ENCODE results near the gene SS18L1. TPM values are rescaled to one million over a fixed set of nuclear protein-coding genes. Genes with fewer than 3 reads are reported as not detected.
"Not testable (repeated sequence)": the region's sequence is repeated elsewhere in the genome, so short reads cannot be mapped to it uniquely, and the experiment has no call there.

The SS18L1 gene
- total RNA-seq, 2 donors from 2014 or later = 16.5 to 17.9 TPM

DNA sequence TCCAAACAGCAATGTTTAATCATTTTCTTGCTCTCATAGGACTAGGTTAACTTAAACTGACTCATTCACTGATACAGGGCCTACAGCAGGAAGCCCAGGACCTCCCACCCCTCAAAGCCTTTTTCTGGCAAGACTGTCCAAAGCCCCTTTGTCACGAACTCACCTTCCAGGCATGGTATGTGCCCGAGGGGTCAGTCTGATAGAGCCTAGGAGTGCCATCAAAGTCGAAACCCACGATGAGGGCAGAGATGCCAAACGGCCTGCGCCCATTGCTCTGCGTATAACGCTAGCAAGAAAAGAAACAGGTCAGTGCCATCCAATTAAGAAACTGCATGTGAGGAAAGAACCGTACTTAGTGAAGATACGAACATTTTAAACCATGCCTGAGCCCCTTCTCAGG is 4.7 kb upstream of the SS18L1 start:
- peaks cover 24% of the 10 kb centered on the region for H3K4me1 Mint-ChIP-seq
- H3K27me3 Mint-ChIP-seq = no peaks in the 10 kb centered on the region
- H3K27ac Mint-ChIP-seq = no peak overlapping the region
- H3K36me3 Mint-ChIP-seq (ENCODE audit: low read depth) = peaks cover 85% of the 10 kb centered on the region
- no peak overlapping the region for H3K4me3 Mint-ChIP-seq
- H3K9me3 Mint-ChIP-seq = no peaks in the 10 kb centered on the region
- no peak for ATAC-seq (replicated peaks)

DNA sequence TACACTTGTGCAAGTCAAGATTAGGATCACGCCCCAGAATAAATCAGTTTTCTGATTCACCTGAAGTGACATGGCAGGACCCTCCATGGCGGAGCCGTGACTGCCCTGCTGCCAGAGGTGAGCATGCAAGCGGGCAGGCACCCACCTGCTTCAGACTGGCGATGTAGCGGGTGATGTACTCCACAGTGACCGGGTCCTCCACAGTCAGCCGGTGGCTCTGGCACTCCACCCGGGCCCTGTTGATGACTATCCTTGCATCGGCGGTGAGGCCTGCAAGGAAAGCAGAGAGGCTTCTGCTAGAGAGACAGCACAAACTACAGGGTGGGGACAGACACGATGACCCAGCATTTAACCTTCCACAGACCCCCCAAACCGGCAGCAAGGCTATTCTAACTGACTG is 3.9 kb upstream of the SS18L1 start:
- peaks cover 78% of the 10 kb centered on the region for H3K36me3 Mint-ChIP-seq (ENCODE audit: low read depth)
- ATAC-seq (replicated peaks) = no peak
- no peak overlapping the region for H3K4me3 Mint-ChIP-seq
- H3K27me3 Mint-ChIP-seq = no peaks in the 10 kb centered on the region
- H3K27ac Mint-ChIP-seq = no peak overlapping the region
- H3K9me3 Mint-ChIP-seq = no peaks in the 10 kb centered on the region
- H3K4me1 Mint-ChIP-seq = peaks cover 26% of the 10 kb centered on the region

DNA sequence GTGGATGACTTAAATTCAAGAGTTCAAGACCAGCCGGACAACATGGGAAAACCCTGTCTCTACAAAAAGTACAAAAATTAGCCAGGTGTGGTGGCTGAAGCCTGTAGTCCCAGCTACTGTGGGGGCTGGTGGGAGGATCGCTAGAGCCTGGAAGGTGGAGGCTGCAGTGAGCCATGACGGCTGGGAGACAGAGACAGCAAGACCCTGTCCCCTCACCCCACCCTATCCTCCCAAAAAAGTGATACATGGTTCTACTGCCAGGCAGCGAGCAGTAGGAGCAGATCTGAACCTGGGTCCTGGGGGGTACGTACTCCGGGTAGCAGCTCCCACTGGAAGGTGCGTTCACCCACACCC is 2.5 kb upstream of the SS18L1 start:
- no peak for ATAC-seq (replicated peaks)
- Mint-ChIP-seq H3K4me1 (peaks cover 30% of the 10 kb centered on the region), H3K9me3 (no peaks in the 10 kb centered on the region), H3K27me3 (no peaks in the 10 kb centered on the region), H3K36me3 (ENCODE audit: low read depth) (peaks cover 64% of the 10 kb centered on the region), H3K27ac (peak overlapping the region; percentile 92), H3K4me3 (peak overlapping the region; percentile 92)

DNA sequence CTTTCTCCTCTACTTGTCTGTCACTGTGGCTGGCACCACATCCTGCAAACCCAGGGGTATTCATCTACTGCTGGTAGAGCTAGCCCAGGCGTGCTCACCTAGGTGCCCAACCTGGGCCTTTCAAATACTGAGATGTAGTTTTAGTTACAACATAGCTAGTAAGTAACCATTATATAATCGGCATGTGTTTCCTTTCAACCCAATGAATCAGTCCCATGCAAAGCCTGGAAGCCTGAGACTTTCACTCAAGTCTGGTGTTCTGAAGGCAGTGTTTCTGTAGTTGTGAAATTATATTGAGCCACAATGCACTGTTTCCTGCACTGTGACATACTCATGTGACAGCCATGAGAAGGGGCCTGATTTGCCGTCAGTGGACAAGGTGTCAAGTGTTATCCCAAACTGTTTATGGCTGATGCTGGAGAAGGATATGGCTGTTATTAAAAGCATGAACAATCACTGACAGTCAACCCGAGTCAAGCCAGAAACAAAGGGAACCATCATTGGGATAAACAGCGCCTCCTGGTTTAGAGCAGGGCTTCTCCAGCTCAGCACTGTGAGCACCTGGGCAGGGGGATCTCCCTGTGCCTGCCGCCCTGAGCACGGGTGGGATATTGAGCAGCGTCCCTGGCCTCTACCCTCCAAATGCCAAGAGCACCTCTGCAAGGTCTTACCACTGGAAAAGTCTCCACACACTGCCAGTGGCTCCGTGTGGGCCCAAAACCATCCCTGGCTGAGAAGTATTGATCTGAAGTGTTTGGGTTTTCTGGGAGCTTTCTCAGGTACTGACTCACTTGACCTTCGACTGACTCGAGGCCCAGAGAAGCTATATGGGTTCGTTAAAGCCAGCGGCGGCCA is 1.9 kb upstream of the SS18L1 start:
- H3K27me3 Mint-ChIP-seq = no peaks in the 10 kb centered on the region
- H3K36me3 Mint-ChIP-seq (ENCODE audit: low read depth) = peaks cover 58% of the 10 kb centered on the region
- H3K4me3 Mint-ChIP-seq = peak overlapping the region; percentile 92
- peak; percentile 41 for ATAC-seq (replicated peaks)
- peaks cover 30% of the 10 kb centered on the region for H3K4me1 Mint-ChIP-seq
- H3K9me3 Mint-ChIP-seq = no peaks in the 10 kb centered on the region
- H3K27ac Mint-ChIP-seq = peak overlapping the region; percentile 92

DNA sequence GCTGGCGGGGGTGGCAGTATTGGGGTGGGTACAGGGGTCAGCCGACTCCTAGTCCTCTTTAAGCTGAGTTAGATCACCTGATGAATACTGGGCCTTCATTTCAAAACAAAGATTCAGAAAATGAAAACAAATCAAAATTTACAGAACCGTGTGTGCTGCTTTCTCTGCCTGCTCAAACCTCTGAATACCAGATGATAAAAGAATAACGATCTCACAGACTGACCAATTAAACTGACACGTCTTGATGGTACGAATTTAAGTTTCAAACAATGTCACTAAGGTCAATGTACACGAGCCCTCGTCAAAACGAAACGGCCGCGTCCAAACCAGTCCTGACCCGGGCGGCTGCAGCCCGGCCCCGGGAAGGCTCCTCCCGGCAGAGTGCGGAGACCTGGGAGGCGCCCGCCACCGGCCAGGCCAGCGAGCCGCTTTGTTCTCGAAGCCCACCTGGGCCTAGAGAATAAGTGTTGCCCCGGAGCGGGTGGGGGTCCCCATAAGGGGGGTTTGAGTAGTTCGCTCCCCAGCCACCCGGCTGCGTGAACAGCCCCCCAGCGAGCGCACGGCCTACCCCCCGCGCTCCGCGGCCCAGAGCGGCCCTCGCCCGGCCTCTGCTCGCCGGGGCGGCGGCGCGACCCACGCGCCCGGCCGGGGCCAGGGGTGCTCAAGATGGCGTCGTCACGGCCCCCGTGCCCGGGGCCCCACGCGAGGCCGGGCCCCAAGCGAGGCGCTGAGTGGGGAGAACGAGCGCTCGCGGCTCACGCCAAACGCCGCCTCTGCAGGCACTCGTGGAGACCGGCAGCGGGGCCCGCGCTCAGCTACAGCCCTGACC is 1.1 kb upstream of the SS18L1 start:
- peak; percentile 6 for ATAC-seq (replicated peaks)
- H3K9me3 Mint-ChIP-seq = no peaks in the 10 kb centered on the region
- no peaks in the 10 kb centered on the region for H3K27me3 Mint-ChIP-seq
- peaks cover 29% of the 10 kb centered on the region for H3K4me1 Mint-ChIP-seq
- H3K27ac Mint-ChIP-seq = peak overlapping the region; percentile 92
- peak overlapping the region; percentile 92 for H3K4me3 Mint-ChIP-seq
- peaks cover 50% of the 10 kb centered on the region for H3K36me3 Mint-ChIP-seq (ENCODE audit: low read depth)

DNA sequence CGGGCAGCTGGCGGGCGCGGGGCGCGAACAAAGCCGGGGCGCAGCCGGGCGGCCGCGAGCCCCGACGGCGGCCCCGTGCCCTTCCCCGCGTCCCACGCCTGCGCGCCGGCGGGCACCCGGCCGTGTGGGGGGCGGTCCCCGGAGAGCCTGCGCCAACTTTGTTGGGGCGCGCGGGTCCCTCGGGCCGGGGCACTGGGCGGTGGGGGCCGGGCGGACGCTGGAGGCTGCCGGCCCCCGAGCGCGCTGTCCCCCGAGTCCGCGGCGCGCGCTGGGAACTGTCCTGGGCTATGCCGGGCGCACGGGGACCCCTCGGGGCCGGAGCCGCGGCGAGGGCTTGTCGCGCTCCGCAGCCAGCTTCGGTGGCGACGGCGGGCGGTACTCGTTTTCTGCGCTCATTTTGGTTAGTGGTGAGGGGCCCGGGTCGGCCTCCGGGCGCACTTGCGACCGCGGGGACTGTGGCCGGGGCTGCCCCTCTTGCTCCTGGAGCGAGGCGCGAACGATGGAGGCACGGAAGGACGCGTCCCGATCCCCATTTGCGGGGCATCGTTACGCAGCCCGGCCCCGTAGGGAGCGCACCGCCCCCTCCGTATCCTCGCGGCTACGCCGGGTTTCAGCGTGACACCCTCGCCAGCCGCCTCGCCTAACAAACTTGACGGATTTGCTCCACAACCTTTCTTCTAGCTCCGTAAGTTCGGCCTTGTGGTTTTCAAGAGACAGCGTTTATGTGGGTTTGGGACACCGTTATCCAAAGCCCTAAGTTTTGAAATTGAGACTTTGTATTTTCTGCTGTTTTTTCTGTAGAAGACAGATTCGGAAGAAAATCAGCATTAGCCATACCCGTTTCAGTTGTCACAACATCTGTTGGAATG is 622 bp downstream of the SS18L1 start:
- Mint-ChIP-seq H3K27ac (peak overlapping the region; percentile 59), H3K4me3 (peak overlapping the region; percentile 79), H3K9me3 (no peaks in the 10 kb centered on the region), H3K4me1 (peaks cover 21% of the 10 kb centered on the region), H3K27me3 (no peaks in the 10 kb centered on the region), H3K36me3 (ENCODE audit: low read depth) (peaks cover 32% of the 10 kb centered on the region)
- ATAC-seq (replicated peaks) = peak; percentile 25

DNA sequence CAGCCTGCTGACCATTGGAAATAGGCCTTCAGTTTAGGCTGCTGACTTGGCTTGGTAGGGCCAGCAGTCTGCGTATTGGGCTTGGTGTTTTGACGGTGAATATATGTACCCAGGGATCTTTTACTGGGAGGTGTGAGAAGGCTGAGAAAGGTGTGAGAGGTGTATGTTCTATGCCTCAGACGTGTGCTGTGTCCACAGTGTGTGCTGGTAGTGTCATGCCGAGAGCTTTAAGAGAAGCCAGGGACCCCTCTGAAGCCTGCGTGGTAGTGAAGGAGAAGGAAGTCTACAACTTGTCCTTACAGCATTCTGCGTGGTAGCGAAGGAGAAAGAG is 2.1 kb downstream of the SS18L1 start:
- Mint-ChIP-seq H3K9me3 (no peaks in the 10 kb centered on the region), H3K27me3 (no peaks in the 10 kb centered on the region), H3K4me1 (peaks cover 25% of the 10 kb centered on the region), H3K27ac (no peak overlapping the region), H3K4me3 (peak overlapping the region; percentile 79), H3K36me3 (ENCODE audit: low read depth) (peaks cover 18% of the 10 kb centered on the region)
- no peak for ATAC-seq (replicated peaks)

DNA sequence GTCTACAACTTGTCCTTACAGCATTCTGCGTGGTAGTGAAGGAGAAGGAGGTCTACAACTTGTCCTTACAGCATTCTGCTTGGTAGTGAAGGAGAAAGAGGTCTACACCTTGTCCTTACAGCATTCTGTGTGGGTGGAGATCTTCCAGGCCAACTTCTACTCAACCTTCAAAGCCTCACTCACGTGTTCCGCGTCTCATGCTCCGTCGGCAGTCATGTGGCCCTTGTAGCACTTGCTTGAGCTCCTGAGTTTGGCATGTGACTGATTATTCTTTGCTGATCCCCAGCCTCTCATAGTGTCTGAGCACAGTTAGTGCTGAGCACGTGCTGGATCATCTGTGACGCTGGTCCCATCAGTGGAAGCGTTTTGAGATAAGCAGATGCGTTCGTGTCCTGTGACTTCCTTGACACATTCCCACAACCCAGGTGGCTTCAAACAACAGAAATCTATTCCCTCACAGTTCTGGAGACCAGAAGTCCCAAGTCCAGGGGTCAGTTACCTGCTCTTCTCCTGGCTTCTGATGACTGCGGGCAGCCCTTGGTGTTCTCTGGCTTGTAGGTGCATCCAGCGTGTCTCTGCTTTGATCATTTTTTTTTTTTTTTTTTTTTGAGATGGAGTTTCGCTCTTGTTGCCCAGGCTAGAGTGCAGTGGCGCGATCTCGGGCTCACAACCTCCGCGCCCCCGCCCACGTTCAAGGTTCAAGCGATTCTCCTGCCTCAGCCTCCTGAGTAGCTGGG is 2.6 kb downstream of the SS18L1 start:
- H3K27ac Mint-ChIP-seq = no peak overlapping the region
- H3K27me3 Mint-ChIP-seq = no peaks in the 10 kb centered on the region
- ATAC-seq (replicated peaks) = no peak
- no peaks in the 10 kb centered on the region for H3K9me3 Mint-ChIP-seq
- H3K4me3 Mint-ChIP-seq = no peak overlapping the region
- peaks cover 21% of the 10 kb centered on the region for H3K4me1 Mint-ChIP-seq
- peaks cover 13% of the 10 kb centered on the region for H3K36me3 Mint-ChIP-seq (ENCODE audit: low read depth)

DNA sequence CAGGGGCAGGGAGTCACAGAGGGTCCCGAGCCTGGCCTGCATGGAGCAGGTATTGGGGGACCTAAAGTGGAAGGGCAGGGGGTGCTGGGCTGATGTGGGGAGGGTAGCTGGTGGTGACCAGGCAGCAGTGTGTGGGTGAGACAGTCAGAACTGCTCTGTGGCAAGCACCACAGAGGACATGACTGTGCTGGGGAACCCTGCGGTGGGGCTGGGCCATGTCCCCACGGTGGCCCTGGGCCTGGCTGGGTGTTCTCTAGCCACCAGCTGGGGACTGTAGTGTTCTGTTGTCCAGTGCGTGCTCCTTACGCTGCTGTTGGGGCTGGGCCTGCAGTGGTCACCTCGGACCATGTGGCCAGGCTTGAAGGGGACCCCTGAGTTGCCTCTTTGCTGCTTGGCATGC is 3.6 kb downstream of the SS18L1 start:
- Mint-ChIP-seq H3K9me3 (no peaks in the 10 kb centered on the region), H3K4me1 (peaks cover 12% of the 10 kb centered on the region), H3K4me3 (no peak overlapping the region), H3K36me3 (ENCODE audit: low read depth) (peaks cover 3% of the 10 kb centered on the region), H3K27me3 (no peaks in the 10 kb centered on the region), H3K27ac (no peak overlapping the region)
- no peak for ATAC-seq (replicated peaks)

DNA sequence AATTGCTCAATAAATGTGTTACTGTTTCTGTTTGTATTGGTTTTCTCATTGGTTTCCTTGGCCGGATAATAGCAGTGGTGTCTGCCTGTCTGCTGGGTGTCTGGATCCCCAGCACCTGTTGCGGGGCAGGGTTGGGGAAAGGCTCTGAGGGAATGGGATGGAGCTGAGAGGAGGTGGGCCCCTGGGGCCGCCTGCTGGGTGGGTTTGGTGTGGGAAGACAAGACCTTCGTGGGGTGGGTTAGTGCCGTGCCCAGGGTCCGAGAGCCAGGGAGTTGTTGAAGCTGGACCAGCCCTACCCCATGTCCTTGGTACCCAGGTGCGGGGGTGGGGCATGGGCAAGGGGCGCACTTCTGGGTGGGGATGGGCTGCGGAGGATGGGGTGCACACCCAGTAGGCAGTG is 4.0 kb downstream of the SS18L1 start:
- Mint-ChIP-seq H3K4me3 (no peak overlapping the region), H3K27me3 (no peaks in the 10 kb centered on the region), H3K27ac (no peak overlapping the region), H3K4me1 (peaks cover 12% of the 10 kb centered on the region), H3K9me3 (no peaks in the 10 kb centered on the region), H3K36me3 (ENCODE audit: low read depth) (peaks cover 2% of the 10 kb centered on the region)
- ATAC-seq (replicated peaks) = no peak

DNA sequence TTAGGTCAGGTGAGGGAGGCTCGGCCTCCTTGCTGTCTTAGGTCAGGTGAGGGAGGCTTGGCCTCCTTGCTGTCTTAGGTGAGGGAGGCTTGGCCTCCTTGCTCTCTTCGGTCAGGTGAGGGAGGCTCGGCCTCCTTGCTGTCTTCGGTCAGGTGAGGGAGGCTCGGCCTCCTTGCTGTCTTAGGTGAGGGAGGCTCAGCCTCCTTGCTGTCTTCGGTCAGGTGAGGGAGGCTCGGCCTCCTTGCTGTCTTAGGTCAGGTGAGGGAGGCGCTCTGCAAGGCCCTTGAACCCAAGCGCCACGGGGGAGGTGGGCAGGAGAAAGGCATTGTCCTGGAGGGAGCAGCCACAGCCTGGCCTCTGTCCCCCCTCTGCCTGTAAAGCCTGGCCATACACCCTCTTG is 4.8 kb downstream of the SS18L1 start:
- not testable (repeated sequence) for H3K36me3 Mint-ChIP-seq (ENCODE audit: low read depth); ATAC-seq (replicated peaks); H3K27ac Mint-ChIP-seq; H3K4me3 Mint-ChIP-seq; H3K9me3 Mint-ChIP-seq; H3K27me3 Mint-ChIP-seq
- H3K4me1 Mint-ChIP-seq = peaks cover 12% of the 10 kb centered on the region

DNA sequence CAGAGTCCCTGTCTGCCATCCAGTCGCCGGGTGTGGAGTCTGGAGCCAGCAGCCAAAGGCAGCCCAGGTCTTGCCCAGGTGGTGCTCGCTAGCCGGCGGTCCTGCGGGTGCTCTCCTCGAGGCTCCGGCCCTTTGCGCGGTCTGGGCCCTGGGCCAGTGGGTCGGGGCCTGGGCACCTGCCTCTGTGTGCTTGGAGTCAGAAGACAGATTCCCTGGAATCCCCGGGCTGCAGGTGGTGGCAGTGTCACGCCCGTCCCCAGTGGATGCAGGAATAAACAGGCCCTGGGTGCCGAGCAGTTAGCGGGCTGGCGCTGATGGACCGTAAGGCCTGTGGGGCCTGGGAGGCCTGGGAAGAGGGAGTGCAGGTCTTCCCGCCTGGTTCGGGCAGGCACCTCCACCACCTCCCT is 5.3 kb downstream of the SS18L1 start:
- H3K27ac Mint-ChIP-seq = no peak overlapping the region
- no peak overlapping the region for H3K4me3 Mint-ChIP-seq
- H3K4me1 Mint-ChIP-seq = peaks cover 16% of the 10 kb centered on the region
- no peaks in the 10 kb centered on the region for H3K27me3 Mint-ChIP-seq
- peaks cover 13% of the 10 kb centered on the region for H3K36me3 Mint-ChIP-seq (ENCODE audit: low read depth)
- no peak for ATAC-seq (replicated peaks)
- no peaks in the 10 kb centered on the region for H3K9me3 Mint-ChIP-seq

DNA sequence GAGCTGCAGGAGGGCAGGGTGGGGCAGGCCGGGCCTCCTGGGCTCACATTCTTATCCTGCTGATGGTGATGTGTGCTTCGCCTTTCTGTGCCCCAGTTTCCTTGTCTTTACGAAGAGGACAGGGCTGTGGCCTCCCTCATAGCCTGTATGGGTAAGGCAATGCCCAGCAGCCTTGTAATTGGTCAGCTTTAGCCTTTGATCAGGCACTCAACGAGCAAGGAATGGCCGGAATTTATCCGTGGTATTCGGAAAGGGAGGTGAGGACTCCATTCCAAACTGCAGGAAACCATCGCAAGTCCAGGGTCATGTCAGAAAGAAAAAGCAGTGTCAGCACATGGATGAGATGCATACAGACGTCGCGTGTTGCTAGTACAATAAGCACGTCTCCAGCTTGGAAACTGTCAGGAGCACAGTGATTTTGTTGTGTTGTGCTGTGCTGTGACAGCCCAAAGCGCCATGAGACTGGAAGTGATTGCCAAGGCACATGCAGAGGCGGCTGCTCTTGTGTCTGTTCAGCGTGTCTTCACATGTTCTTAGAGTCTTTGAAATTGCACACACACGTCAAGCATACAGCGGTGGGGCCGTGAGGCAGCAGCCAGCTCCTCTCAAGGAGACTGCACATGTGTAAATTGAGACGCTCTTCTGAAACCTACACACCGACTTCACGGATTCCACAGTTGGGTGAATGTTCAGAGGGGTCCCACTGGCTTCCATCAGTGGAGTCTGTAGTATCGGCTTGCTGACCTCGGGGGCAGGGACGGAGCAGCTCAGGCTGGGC is 6.2 kb downstream of the SS18L1 start:
- no peaks in the 10 kb centered on the region for H3K27me3 Mint-ChIP-seq
- ATAC-seq (replicated peaks) = no peak
- no peak overlapping the region for H3K27ac Mint-ChIP-seq
- H3K4me1 Mint-ChIP-seq = peaks cover 17% of the 10 kb centered on the region
- no peak overlapping the region for H3K4me3 Mint-ChIP-seq
- H3K9me3 Mint-ChIP-seq = no peaks in the 10 kb centered on the region
- H3K36me3 Mint-ChIP-seq (ENCODE audit: low read depth) = peaks cover 21% of the 10 kb centered on the region

Data from activated T-helper 17 cell treated with anti-CD3 and anti-CD28 coated beads, Interleukin-2, amount 50 U/mL, for 72 hours (primary cell).